ENCODE results near the gene SCARB1.
"Not testable (repeated sequence)": the region's sequence is repeated elsewhere in the genome, so short reads cannot be mapped to it uniquely, and the experiment has no call there.

The SCARB1 gene

DNA sequence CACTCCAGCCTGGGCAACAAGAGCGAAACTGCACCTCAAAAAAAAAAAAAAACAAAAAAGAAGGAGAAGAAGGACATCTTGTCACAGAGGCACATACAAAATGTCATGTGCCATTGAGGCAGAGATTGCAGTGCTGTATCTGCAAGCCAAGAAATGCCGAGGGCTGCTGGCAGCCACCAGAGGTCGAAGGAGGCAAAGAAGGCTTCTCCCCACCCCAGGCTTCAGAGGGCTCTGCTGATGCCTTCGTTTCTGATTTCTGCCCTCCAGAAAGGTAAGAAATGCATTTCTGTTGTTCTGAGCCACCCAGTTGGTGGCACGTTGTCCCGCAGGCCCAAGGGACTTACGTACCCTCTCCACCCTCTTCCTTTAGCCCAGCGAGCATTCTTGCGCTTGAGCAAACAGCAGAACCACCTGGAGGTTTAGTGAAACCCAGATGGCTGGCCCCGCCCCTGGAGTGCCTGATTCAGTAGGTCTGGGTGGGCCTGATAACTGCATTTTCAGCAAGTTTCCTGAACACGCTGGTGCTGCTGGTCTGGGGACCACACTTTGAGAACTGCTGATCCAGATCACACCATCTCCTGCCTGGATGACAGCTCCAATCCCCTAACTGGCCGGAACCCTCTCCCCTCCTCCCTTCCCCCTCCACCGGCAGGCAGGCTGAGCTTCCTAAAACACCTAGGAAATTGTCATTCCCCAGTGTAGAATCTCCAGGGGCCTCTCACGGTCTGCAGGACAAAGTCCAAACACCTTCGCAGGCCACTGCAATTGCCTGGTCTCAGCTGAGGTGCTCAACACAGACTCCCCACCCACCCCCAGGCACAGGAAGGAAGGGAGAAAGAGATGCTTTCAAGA lies 21.1 kb upstream of the SCARB1 start:
- DNase-seq (ENCODE audit: insufficient read length, low spot score) (no peak), FAIRE-seq (peak; percentile 94)

DNA sequence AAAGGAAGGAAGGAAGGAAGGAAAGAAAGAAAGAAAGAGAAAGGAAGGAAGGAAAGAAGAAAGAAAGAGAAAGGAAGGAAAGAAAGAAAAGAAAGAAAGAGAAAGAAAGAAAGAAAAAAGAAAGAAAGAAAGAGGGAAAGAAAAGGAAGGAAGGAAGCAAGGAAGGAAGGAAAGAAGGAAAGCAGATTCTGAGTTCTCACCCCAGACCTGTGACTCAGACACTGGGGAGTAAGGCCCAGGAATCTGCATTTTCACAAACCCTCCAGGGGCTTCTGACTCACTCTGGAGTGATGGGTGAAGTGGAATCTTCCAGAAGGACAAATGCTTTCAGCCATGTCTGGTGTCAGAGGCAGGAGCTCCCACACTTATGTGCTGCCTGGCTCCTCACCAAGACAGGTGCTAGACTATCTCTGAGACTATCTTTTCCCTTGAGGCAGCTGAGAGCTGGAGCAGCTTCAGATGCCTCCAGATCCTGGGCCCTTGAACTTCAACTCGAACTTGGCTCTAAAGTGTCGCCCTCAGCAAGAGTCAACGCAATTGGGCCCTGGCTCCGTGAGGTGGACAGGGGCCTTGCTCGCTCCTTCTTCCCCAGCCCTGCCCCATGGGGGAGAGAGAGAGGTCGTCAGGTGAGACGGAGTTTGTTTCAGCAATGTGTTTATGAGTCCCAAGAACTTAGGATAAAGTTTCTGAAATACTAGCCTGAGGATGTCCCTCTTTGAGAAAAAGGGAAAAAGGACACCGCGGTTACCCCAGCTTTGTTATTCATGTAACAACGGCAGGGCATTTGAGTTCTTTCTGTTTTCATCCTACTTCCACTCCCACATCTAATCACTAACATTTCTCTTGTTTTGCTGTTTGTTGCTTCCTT lies 19.8 kb upstream of the SCARB1 start:
- DNase-seq (ENCODE audit: insufficient read length, low spot score) (no peak), FAIRE-seq (no peak)

DNA sequence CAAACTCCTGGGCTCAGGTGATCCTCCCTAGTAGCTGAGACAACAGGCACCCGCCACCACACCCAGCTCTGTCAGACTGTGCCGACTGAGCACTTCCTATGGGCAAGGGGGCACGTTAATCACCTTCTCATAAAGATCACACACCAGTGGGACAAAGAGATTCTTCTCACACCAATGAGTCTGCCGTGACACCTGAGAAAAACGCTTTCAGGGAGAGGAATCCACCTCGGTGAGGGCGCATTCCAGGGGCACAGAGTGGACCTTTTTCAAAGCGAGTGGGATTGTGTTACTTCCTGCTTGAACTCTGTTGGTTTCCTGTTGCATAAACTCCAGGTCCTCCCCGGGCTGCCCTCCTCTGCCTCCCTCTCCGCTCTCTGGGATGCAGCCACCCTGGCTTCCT lies 17.5 kb upstream of the SCARB1 start:
- FAIRE-seq (no peak), DNase-seq (ENCODE audit: insufficient read length, low spot score) (no peak)

DNA sequence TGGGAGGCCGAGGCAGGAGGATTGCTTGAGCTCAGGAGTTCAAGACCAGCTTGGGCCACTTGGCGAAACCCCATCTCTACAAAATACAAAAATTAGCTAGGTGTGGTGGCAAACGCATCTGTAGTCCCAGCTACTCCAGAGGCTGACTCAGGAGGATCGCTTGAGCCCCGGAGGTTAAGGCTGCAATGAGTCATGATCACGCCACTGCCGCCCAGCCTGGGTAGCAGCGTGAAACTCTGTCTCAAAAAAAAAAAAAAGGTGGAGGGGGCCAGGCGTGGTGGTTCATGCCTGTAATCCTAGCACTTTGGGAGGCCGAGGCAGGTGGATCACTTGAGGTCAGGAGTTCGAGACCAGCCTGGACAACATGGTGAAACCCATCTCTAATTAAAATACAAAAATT lies 16.7 kb upstream of the SCARB1 start:
- DNase-seq (ENCODE audit: insufficient read length, low spot score); FAIRE-seq: not testable (repeated sequence)

DNA sequence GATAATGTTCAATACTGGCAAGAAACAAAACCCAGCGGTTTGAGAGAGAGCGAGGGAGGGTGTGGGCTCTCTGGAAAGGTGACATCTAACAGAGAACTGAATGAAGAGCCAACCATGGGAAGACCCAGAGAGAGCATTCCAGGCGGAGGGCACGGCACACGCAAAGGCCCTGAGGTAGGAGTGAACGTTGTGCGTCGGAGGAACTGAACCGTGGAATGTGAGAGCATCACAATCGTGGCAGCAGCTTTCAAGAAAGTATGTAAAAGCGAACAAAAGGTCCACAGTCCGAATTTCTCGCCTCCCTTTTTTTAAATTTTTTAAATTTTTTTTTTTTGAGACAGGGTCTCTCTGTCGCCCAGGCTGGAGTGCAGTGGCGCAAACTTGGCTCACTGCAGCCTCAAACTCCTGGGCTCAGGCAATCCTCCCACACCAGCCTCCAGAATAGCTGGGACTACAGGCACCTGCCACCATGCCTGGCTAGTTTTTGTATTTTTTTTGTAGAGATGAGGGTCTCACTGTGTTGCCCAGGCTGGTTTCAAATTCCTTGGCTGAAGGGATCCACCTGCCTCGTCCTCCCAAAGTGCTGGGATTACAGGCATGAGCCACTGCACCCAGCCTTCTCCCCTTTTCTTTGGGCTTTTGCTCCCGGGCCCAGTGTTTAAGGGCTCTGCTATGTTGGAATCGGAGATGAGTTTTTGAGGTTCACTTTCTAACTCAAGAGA lies 15.3 kb upstream of the SCARB1 start:
- no peak for FAIRE-seq
- DNase-seq (ENCODE audit: insufficient read length, low spot score), result no peak

DNA sequence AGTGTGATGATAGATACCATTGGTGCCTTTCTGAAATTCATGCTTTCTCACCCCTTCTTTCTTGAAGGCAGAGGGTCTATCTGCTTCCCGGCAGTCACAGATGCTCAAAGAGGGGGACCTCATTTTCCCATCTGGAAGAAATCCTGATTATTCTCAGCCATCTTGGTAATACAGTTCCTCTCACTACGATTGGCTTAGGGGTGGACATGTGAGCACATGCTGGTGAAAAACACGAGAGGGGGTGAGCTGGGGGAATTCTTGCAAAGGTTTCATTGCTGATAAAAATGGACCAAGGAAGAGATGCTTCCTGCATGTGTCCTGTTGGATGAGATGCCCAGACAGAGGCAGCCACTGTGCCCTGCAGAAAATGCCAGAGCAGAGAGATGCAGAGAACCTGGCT lies 13.8 kb upstream of the SCARB1 start:
- FAIRE-seq (no peak), DNase-seq (ENCODE audit: insufficient read length, low spot score) (no peak)

DNA sequence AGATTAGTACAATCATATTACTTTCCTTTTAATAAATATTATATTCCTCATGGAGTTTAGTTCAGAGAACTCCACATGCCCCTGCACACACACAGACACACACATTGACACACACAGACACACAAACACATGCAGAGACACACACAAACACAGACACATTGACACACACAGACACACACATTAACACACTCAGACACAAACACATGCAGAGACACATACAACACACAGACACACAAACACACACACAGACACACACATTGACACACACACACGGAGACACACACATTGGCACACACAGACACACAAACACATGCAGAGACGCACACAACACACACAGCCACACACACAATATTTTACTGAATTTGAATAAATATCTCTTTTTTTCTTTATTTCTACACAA lies 12.5 kb upstream of the SCARB1 start:
- FAIRE-seq (no peak), DNase-seq (ENCODE audit: insufficient read length, low spot score) (no peak)

DNA sequence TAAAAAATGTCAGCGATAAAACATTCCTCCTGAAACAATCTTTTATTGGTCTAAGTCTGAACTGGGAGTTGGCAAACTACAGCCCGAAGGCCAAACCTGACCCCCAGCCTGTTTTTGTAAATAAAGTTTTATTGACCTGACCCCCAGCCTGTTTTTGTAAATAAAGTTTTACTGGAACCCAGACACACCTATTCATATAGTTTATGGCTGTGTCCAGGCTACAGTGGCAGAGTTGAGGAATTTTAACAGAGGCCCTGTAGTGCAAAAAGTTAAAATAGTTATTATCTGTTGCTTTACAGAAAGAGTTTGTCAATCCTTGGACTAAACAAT lies 12.1 kb upstream of the SCARB1 start:
- no peak for FAIRE-seq
- DNase-seq (ENCODE audit: insufficient read length, low spot score), result no peak

DNA sequence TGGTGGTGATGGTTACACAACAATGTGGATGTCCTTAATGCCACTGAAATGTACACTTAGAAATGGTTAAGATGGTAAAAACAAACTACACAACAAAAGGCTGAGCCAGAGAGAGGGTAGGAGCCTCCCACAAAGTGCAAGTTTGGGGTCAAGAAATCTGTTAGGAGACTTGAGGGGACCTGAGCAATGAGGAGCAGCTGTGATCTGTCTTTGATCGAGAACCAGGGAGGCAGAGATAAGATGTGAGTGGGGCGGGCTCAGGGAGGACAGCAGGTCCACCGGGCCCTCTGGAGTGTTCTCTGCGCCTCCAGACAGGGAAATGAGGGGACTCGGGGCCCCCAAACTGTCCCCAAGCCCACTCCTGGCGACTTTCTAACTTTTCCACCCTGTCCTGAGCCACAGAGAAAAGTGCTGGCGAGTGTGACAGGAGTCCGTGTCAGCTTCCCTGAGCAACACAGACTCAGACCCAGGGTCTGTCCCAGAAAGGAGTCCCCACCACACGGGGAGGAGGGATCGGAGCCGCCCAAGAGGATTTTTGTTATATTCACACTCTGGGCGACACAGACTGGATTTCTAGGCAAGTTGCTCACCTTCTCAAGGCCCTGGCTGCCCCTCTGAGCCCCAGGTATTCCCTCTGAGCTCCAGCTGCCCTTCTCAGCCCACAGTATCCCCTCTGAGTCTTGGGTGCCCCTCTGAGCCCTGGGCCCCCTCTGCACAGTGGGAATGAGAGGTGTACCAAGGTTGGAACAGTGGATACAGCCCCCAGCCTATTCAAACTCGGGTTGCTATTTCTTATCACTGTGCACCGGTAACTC lies 11.5 kb upstream of the SCARB1 start:
- DNase-seq (ENCODE audit: insufficient read length, low spot score), result no peak
- no peak for FAIRE-seq

DNA sequence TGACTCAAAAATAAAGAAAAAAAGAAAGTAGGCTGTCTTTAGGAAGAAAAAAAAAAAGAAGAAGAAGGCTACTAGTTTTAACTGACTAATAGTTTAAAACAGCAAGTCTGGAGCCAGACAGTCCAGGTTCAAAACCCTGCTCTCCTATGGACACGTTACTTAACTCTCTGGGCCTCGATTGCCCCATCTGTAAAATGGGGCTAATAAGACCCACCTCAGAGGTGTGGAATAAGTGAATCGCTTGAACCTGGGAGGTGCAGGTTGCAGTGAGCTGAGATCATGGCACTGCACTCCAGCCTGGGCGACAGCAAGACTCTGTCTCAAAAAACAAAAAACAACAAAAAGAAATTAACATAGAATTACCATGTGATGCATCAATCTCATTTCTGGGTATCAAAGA lies 10.5 kb upstream of the SCARB1 start:
- DNase-seq (ENCODE audit: insufficient read length, low spot score) (no peak), FAIRE-seq (no peak)

DNA sequence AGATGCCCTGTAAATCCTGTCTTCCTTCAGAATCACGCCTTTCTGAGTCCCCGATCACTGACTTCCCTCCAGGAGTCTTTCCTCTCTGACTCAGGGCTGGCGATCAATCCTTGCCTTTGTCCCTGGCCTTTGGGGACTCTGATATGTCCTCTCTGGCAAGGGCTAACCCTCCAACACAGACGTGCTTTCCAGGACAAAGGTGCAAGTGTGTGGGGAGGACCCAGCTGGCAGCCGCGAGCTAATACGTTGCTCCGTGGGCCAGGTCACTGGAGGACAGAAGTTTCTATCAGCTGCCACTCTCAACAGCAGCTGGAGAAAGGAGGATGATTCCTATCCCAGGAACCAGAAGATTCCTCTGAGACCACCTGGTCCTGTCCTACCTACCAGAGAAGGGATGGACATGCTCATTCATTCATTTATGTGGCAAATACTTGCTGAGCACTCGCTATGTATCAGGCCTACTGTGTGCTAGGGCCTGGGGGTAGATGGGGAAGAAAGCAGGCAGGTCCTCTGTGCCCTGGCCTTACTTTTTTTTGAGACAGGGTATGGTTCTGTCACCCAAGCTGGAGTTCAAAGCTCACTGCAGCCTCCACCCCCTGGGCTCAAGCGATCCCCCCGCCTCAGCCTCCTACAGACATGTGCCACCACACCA lies 8.5 kb upstream of the SCARB1 start:
- no peak for FAIRE-seq

DNA sequence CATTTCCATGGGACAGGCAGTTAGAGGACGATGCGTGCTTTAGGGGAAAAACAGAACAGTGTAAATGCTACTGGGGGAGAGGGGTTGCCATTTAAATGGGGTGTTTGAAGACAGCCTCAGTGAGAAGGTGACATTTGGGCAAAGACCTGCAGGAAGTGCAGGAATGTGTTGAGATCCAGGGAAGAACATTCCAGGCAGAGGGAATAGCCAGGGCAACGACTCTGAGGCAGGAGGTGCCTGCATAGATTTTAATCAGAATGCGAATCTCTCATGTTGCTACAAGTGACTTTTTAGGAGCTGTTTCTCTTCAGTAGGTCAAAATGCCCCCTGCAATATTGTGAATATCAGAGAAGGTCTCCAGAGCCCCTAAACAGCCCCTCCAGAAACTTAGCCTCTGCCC lies 7.6 kb upstream of the SCARB1 start:
- FAIRE-seq (no peak), DNase-seq (ENCODE audit: insufficient read length, low spot score) (no peak)

More for the DNA sequence above, 8.5 kb upstream of the SCARB1 start:
- no peak for DNase-seq (ENCODE audit: insufficient read length, low spot score)

DNA sequence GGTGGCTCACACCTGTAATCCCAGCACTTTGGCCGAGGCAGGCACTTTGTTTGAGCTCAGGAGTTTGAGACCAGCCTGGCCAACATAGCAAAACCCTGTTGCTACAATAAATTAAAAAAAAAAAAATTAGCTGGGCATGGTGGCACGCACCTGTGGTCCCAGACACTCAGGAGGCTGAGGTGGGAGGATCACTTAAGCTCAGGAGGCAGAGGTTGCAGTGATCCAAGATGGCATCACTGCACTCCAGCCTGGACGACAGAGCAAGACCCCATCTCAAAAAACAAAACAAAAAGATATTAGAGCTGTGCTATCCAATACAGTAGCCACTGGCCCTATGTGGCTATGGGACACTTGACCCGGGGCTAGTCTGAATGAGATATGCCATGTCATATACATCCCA lies 6.9 kb upstream of the SCARB1 start:
- FAIRE-seq, result no peak
- no peak for DNase-seq (ENCODE audit: insufficient read length, low spot score)

DNA sequence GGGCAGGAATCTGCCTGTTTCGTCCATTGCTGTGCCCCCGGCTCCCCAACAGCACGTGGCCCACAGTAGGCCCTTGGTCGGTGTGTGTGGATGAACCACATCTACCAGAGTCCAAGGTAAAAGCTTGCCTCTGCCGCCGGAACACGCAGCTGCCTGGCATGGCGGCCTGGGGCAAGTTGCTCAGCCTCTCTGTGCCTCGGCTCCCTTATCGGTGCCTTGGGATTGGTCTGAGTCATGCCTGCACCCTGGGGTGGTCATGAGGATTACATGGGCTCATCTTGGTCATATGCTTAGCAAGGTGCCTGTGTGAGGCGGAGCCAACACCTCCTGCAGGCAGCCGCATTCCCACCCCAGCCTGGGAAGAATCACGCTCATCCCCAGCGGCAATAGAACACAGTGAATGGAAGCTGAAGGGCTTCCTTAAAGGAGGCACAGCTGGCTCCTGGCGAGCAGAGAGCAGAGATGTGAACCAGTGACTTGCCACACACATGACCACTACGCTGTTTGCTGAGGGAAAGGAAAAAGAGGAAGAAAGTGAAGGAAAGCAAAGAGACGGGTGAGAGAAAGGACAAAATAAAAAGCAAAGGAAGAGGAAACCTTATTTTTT lies 5.5 kb upstream of the SCARB1 start:
- peak; percentile 11 for FAIRE-seq

DNA sequence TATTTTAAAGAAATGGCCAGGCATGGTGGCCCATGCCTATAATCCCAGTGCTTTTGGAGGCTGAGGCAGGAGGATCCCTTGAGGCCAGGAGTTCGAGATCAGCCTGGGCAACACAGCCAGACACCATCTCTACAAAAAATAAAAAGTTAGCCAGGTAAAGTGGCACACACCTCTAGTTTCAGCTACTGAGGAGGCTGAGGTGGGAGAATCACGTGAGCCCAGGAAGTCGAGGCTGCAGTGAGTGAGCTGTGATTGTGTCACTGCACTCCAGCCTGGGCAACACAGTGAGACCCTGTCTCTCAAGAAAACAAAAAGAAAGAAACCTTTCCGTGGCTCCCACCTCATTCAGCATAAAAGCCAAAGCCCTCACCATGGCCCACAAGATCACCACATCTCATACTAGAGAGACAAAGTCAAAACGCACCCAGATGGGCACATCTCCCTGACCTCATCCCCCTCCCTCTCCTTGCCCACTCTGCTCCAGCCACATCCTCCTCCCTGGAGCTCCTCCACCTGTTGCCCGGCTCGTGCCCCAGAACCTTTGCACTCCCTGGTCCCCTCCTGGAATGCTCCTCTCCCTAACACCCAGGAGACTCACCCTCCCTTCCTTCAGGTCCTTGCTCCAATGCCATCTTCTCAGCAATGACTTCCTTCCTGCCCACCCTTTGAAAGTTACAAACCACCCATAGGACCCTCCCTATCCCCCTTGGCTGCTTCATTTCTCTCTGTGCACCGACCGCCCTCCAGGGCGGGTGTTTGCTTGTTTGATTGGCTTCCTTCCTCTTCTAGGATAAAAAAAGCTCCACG lies 4.8 kb upstream of the SCARB1 start:
- no peak for FAIRE-seq
- DNase-seq (ENCODE audit: insufficient read length, low spot score), result no peak

More for the DNA sequence above, 5.5 kb upstream of the SCARB1 start:
- DNase-seq (ENCODE audit: insufficient read length, low spot score), result no peak

DNA sequence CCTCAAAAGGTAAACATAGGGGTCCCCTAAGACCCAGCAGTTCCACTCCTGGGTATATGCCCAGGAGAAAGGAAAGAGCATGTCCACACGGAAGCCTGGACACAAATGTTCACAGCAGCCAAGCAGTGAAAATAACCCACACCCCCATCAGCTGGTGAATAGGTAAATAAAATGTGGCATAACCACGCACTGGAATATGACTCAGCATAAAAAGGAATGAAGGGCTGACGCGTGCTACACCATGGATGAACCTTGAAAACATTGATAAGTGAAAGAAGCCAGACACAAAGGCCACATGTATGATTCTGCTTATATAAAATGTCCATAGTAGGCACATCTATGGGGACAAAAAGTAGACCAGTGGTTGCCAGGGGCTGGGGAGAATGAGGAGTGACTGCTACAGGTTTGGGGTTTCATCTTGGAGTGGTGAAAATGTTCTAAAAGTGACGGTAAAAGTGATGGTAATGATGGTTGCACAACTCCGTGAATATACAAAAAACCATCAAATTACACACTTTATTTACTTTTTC lies 3.8 kb upstream of the SCARB1 start:
- no peak for DNase-seq (ENCODE audit: insufficient read length, low spot score)
- FAIRE-seq, result no peak

DNA sequence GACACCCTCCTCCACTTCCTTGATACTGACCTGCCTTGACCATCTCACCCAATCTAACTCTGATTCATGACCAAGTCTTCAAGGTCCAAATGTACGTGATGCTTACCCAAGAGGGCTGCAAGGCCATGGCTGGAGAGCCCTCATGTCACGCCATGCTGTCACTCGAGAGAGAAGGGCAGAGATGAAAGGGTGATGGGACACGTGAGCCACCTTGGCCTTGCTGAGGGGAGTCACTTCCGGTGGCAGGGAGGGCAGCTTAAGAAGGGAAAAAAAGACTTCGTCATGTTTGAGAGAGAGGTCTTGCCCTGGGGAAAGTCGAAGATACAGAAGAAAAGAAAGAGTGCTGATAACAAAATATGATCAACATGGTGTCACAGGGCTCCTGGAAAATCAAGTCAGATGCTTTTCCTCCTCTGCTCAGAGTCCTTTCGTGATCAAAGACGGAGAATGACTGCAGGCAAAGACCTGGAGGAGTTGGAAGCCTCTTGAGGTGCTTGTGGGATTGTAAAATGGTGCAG lies 3.3 kb upstream of the SCARB1 start:
- DNase-seq (ENCODE audit: insufficient read length, low spot score) (no peak), FAIRE-seq (no peak)

DNA sequence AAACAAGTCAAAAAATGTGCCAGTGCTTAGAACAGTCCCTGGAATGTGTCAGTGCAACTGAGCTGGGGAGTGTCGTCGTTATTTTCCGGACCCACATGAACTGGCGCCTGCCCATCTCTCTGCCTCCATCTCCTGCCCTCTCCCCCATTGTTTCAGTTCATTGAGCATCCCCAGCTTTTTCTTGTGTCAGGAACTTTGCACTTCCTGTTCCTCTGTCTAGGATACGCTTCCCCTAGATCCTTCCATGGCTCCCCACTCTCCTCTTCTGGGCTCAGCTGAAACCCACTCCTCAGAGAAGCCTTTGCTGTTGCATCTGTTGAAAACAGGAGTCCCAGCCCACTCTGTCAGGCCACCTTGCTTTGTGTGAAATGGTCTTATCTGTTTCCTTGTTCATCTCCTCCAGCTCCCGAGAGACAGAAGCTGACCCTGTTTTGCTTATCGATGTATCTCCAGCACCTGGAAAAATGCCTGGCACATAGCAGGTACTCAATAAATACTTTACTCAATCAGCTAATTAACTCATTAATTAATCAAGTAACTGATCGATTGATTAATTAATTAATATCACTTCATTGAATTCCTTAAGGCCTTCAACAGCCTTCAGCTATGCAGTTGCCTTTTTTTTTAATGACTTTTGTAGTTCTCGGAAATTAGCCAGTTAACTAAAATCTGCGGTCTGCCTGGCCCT lies 2.7 kb upstream of the SCARB1 start:
- DNase-seq (ENCODE audit: insufficient read length, low spot score), result no peak

More for the DNA sequence above, 2.7 kb upstream of the SCARB1 start:
- FAIRE-seq, result no peak

Data from GM19239 (cell line).